Panc1 (cell line): ENCODE results near the gene RTCA. TPM values are rescaled to one million over a fixed set of nuclear protein-coding genes. Genes with fewer than 3 reads are reported as not detected.

Experiments
- ATAC-seq: fragments of 200-7000 bp; cut with Tn5 transposase; 2 replicates; pipeline ENCODE4 v1.9.1; 2020; ENCODE audit warnings: mild to moderate bottlenecking, moderate library complexity
- BruUV-seq: library from RNA; stranded (reverse); fragments of 400-500 nt; replicated peaks from 2 replicates; lab custom pipeline; 2021; lab: Mats Ljungman, UMichigan
- CTCF ChIA-PET: fragments of 300-600 bp; sonication (Branson Sonifier 250); formaldehyde crosslinking; loops from one replicate; lab custom pipeline; 2022; ENCODE audit warnings: antibody characterized with exemption; lab: Charles Lee
- POLR2A ChIA-PET: fragments of 300-600 bp; sonication (Branson Sonifier 250); formaldehyde crosslinking; loops from one replicate; lab custom pipeline; 2022; ENCODE audit warnings: antibody characterized with exemption; lab: Charles Lee
- DNase-seq: peaks from one replicate; pipeline ENCODE4 v3.0.0-alpha.2; 2010; ENCODE audit warnings: low read depth, low spot score
- H3K27ac ChIP-seq: 2 replicates; pipeline ENCODE4 v1.5.1; 2011; ENCODE audit warnings: mild to moderate bottlenecking, low read length, inconsistent platforms
- H3K27me3 ChIP-seq: fragments of 200-500 bp; sonication (Bioruptor generic); 2 replicates; pipeline ENCODE4 v1.6.0; 2014; ENCODE audit warnings: low read length, inconsistent platforms; ENCODE audit not compliant: control insufficient read depth, insufficient read depth
- H3K36me3 ChIP-seq: fragments of 200-500 bp; sonication (Bioruptor generic); 2 replicates; pipeline ENCODE4 v1.5.1; 2014; ENCODE audit warnings: inconsistent platforms, mild to moderate bottlenecking, low read length, moderate library complexity; ENCODE audit not compliant: control insufficient read depth, insufficient read depth
- H3K4me1 ChIP-seq: 2 replicates; pipeline ENCODE4 v1.5.1; 2011; ENCODE audit warnings: inconsistent platforms, mild to moderate bottlenecking, low read length, moderate library complexity; ENCODE audit not compliant: control insufficient read depth, insufficient read depth
- H3K4me3 ChIP-seq, 2 experiments: 2 replicates each; pipeline ENCODE4 v1.5.1; 2011 to 2012; ENCODE audit warnings: low read depth in 2 of 2, low read length in 2 of 2, mild to moderate bottlenecking in 2 of 2, inconsistent platforms in 1 of 2, moderate library complexity in 1 of 2
- H3K9me3 ChIP-seq: fragments of 200-500 bp; sonication (Bioruptor generic); 2 replicates; pipeline ENCODE4 v1.5.1; 2014; ENCODE audit warnings: low read depth, mild to moderate bottlenecking, inconsistent platforms, low read length, moderate library complexity; ENCODE audit not compliant: control insufficient read depth, insufficient read depth
- CTCF ChIP-seq: fragments of 450-650 bp; IDR thresholded peaks from 2 replicates; pipeline ENCODE4 v1.5.1; 2017; ENCODE audit warnings: mild to moderate bottlenecking
- POLR2AphosphoS5 ChIP-seq: IDR thresholded peaks from 2 replicates; pipeline ENCODE4 v1.6.1; 2012; ENCODE audit warnings: mild to moderate bottlenecking, low read depth, low read length, moderate library complexity
- REST ChIP-seq, 2 experiments: IDR thresholded peaks; 2 replicates each; pipeline ENCODE4 v1.6.1; 2011 to 2012; ENCODE audit warnings: low read depth in 2 of 2, control low read depth in 1 of 2, low read length in 1 of 2, mild to moderate bottlenecking in 1 of 2, moderate library complexity in 1 of 2; ENCODE audit not compliant: insufficient read depth in 1 of 2
- SIN3A ChIP-seq: IDR thresholded peaks from 2 replicates; pipeline ENCODE4 v1.6.1; 2012; ENCODE audit warnings: low read depth, mild to moderate bottlenecking, low read length, moderate library complexity, borderline replicate concordance; ENCODE audit not compliant: insufficient read depth
- TCF7L2 ChIP-seq: IDR thresholded peaks from 2 replicates; pipeline ENCODE4 v1.6.1; 2011; ENCODE audit warnings: mild to moderate bottlenecking, low read depth, low read length, inconsistent platforms
- in situ Hi-C: cut with HindIII; loops from 2 replicates; pipeline ENCODE4 v1.10.0; 2016; ENCODE audit warnings: low sequenced_read_pairs, low pct_unique_long_range_greater_than_20kb
- intact Hi-C: fragments of 100-400 bp; cut with micrococcal nuclease; formaldehyde crosslinking; loops from one replicate; pipeline ENCODE4 v1.10.0; 2022; ENCODE audit not compliant: unreplicated experiment
- total RNA-seq: library from RNA; stranded (reverse); gene quantifications from one replicate; pipeline ENCODE4 v1.2.1, GENCODE V29; 2021; ENCODE audit not compliant: unreplicated experiment

Gene RTCA
- total RNA-seq, 1 experiment from 2014 or later = 33.1 TPM

GRCh38 chr1:100298512-100298911, 32.5 kb downstream of the RTCA start:
- in situ Hi-C loops = no loop called here
- TF ChIP-seq TCF7L2 (no peak), SIN3A (no peak), CTCF (no peak), REST (IDR thresholded peaks at IDR 0.05; ENCODE audit: insufficient read depth in 1 of 2, low read depth in 2 of 2, low read length in 1 of 2) (no peak), POLR2AphosphoS5 (no peak)
- Histone ChIP-seq H3K36me3 (no peaks in the 10 kb centered on the region), H3K27ac (no peak overlapping the region), H3K4me1 (no peaks in the 10 kb centered on the region), H3K4me3 (no peak overlapping the region), H3K27me3 (no peaks in the 10 kb centered on the region), H3K9me3 (no peaks in the 10 kb centered on the region)
- BruUV-seq = no TSS peak
- intact Hi-C loops = no loop called here
- CTCF ChIA-PET = no interaction called here
- POLR2A ChIA-PET = no interaction called here
- DNase-seq (no peak), ATAC-seq (no peak)

- TF ChIP-seq POLR2AphosphoS5 = no peak
- TF ChIP-seq TCF7L2 = no peak
- no peak for TF ChIP-seq REST (IDR thresholded peaks at IDR 0.05; ENCODE audit: insufficient read depth in 1 of 2, low read depth in 2 of 2, low read length in 1 of 2)
- no peak for TF ChIP-seq CTCF
- POLR2A ChIA-PET = no interaction called here
Observed at GRCh38 chr1:100299521-100300222, 33.7 kb downstream of the RTCA start.

More at GRCh38 chr1:100299521-100300222, 33.7 kb downstream of the RTCA start:
- DNase-seq = no peak
- Histone ChIP-seq H3K36me3 (no peaks in the 10 kb centered on the region), H3K27ac (no peak overlapping the region), H3K4me3 (no peak overlapping the region), H3K27me3 (no peaks in the 10 kb centered on the region), H3K4me1 (no peaks in the 10 kb centered on the region), H3K9me3 (no peaks in the 10 kb centered on the region)
- in situ Hi-C loops (no loop called here), intact Hi-C loops (no loop called here)
- ATAC-seq = no peak
- CTCF ChIA-PET = no interaction called here
- no TSS peak for BruUV-seq
